Measurements from ENCODE around the gene OR2T10. TPM values are rescaled to one million over a fixed set of nuclear protein-coding genes. Genes with fewer than 3 reads are reported as not detected.

The OR2T10 gene
- total RNA-seq, 1 donor from 2014 or later: not detected

DNA sequence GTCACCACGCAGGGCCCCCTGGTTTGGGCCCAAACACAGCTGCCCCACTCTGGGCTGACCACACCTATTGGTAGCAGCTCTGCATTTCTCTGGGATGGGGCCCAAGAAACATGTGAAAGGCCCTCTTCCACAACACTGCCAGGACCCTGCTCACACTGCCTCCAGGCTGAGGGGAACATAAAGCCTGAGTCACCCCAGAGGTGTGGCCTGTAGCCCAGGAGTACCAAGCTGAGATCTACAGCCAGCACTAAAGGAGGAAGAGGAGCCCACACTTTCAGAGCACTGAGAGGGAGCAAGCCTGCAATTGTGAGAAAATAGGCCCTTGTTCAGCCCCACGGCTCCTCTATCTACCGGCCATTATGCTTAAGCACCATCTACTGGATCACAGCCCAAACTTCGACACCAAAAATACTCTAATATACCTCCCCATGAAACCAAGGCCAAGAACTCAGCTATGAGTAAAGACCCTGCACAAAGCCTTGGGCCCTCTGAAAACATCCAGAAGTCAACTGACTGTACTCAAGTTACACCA, 14.4 kb upstream of the OR2T10 start:
- no peak overlapping the region for H3K27ac Mint-ChIP-seq (ENCODE audit: unreplicated experiment)
- no peaks in the 10 kb centered on the region for H3K27me3 Mint-ChIP-seq (ENCODE audit: low read depth)
- H3K4me1 Mint-ChIP-seq (ENCODE audit: low read depth): no peaks in the 10 kb centered on the region
- no peak for DNase-seq (ENCODE audit: low spot score)
- peaks cover 10% of the 10 kb centered on the region for H3K9me3 Mint-ChIP-seq (ENCODE audit: low read depth)
- no peaks in the 10 kb centered on the region for H3K36me3 Mint-ChIP-seq (ENCODE audit: low read depth)
- no peak overlapping the region for H3K4me3 Mint-ChIP-seq (ENCODE audit: unreplicated experiment)
- TF ChIP-seq, protein P1, sequence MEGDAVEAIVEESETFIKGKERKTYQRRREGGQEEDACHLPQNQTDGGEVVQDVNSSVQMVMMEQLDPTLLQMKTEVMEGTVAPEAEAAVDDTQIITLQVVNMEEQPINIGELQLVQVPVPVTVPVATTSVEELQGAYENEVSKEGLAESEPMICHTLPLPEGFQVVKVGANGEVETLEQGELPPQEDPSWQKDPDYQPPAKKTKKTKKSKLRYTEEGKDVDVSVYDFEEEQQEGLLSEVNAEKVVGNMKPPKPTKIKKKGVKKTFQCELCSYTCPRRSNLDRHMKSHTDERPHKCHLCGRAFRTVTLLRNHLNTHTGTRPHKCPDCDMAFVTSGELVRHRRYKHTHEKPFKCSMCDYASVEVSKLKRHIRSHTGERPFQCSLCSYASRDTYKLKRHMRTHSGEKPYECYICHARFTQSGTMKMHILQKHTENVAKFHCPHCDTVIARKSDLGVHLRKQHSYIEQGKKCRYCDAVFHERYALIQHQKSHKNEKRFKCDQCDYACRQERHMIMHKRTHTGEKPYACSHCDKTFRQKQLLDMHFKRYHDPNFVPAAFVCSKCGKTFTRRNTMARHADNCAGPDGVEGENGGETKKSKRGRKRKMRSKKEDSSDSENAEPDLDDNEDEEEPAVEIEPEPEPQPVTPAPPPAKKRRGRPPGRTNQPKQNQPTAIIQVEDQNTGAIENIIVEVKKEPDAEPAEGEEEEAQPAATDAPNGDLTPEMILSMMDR (IDR thresholded peaks at IDR 0.05): no peak

DNA sequence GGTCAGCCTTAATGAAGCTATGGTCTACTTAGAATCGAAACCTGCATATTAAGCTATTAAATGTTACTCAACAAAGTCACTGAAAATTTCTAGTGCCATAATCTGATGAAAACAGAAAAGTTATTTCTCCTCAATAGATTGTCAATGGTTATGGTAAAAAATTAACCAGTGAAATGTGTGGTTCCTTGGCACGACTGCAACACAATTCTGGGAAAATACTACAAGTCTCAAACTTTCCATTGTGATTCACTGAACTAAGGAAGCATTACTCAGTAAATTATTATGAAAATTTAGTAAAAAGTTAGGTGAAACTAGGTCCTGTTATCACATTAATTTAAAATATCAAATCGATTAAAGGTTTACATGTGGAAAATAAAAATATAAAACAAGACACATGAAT, 12.8 kb upstream of the OR2T10 start:
- Mint-ChIP-seq H3K27me3 (ENCODE audit: low read depth) (no peaks in the 10 kb centered on the region), H3K36me3 (ENCODE audit: low read depth) (no peaks in the 10 kb centered on the region), H3K9me3 (ENCODE audit: low read depth) (peaks cover 18% of the 10 kb centered on the region), H3K4me1 (ENCODE audit: low read depth) (no peaks in the 10 kb centered on the region), H3K4me3 (ENCODE audit: unreplicated experiment) (no peak overlapping the region), H3K27ac (ENCODE audit: unreplicated experiment) (no peak overlapping the region)
- DNase-seq (ENCODE audit: low spot score): no peak
- TF ChIP-seq, protein P1 (IDR thresholded peaks at IDR 0.05): no peak

DNA sequence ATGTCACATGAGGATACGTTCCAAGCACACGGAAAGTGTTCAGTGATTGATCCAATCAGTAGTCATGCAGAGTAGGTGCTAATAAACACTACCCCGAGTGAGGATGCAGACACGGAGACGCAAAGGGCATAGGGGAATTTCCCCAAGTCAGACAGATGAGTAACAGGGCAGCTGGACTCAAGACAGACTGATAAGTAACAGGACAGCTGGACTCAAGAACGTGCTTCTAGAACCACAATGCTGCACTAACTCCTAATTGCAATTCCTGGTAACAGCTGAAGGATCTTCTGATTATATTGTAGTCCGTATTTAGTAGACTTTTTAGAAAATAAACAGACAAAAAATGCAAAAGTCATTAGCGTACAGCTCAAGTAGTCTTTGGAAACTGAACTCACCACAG, 1.9 kb upstream of the OR2T10 start:
- H3K4me3 Mint-ChIP-seq (ENCODE audit: unreplicated experiment): no peak overlapping the region
- H3K9me3 Mint-ChIP-seq (ENCODE audit: low read depth): peaks cover 36% of the 10 kb centered on the region
- no peaks in the 10 kb centered on the region for H3K27me3 Mint-ChIP-seq (ENCODE audit: low read depth)
- no peak for DNase-seq (ENCODE audit: low spot score)
- no peak overlapping the region for H3K27ac Mint-ChIP-seq (ENCODE audit: unreplicated experiment)
- H3K4me1 Mint-ChIP-seq (ENCODE audit: low read depth): no peaks in the 10 kb centered on the region
- no peaks in the 10 kb centered on the region for H3K36me3 Mint-ChIP-seq (ENCODE audit: low read depth)
- TF ChIP-seq, protein P1 (IDR thresholded peaks at IDR 0.05): no peak

DNA sequence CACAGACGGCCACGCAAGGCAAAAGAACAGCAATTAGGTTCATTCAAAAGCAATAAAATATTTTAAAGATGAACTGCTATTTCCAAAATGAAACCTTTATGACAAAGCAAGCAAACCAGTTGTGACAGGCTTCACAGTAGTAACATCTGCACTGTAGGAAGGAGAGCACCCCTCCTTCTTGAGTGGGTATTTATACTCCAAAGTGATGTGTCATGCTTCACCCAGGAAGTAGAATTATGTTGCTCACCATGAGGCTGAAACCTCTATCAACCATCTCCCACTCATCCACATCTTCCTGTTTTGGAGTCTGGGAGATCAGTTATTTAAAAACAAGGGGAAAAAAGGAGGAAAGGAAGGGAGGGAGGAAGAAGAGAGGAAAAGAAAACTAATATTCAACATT, 885 bp downstream of the OR2T10 start:
- H3K4me1 Mint-ChIP-seq (ENCODE audit: low read depth): no peaks in the 10 kb centered on the region
- TF ChIP-seq, protein P1 (IDR thresholded peaks at IDR 0.05): no peak
- no peaks in the 10 kb centered on the region for H3K36me3 Mint-ChIP-seq (ENCODE audit: low read depth)
- H3K27ac Mint-ChIP-seq (ENCODE audit: unreplicated experiment): no peak overlapping the region
- no peak overlapping the region for H3K4me3 Mint-ChIP-seq (ENCODE audit: unreplicated experiment)
- peaks cover 28% of the 10 kb centered on the region for H3K9me3 Mint-ChIP-seq (ENCODE audit: low read depth)
- no peak for DNase-seq (ENCODE audit: low spot score)
- no peaks in the 10 kb centered on the region for H3K27me3 Mint-ChIP-seq (ENCODE audit: low read depth)

DNA sequence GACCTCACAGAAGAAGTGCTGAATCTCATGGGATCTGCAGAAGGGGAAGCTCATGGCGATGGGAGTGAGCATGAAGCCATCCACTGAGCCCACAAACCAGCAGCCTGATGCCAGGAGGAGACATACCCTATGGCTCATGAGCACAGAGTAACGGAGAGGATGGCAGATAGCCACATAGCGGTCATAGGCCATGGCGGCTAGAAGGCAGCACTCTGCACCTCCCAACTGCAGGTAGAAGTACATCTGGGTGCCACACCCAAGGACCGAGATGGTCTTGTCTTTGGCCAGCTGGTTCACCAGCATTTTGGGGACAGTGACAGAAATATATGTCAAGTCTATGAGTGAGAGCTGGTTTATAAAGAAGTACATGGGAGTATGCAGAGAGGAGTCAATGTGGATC, 4.3 kb downstream of the OR2T10 start:
- no peak for DNase-seq (ENCODE audit: low spot score)
- Mint-ChIP-seq H3K36me3 (ENCODE audit: low read depth) (no peaks in the 10 kb centered on the region), H3K4me3 (ENCODE audit: unreplicated experiment) (no peak overlapping the region), H3K4me1 (ENCODE audit: low read depth) (no peaks in the 10 kb centered on the region), H3K27ac (ENCODE audit: unreplicated experiment) (no peak overlapping the region), H3K9me3 (ENCODE audit: low read depth) (peaks cover 28% of the 10 kb centered on the region), H3K27me3 (ENCODE audit: low read depth) (no peaks in the 10 kb centered on the region)
- TF ChIP-seq, protein P1 (IDR thresholded peaks at IDR 0.05): no peak

All from chondrocyte (in vitro differentiated cells).